ENCODE data around the gene JARID2.
A peak's percentile ranks its signal among the peaks of the same experiment; 100 is the strongest.

JARID2 gene

DNA sequence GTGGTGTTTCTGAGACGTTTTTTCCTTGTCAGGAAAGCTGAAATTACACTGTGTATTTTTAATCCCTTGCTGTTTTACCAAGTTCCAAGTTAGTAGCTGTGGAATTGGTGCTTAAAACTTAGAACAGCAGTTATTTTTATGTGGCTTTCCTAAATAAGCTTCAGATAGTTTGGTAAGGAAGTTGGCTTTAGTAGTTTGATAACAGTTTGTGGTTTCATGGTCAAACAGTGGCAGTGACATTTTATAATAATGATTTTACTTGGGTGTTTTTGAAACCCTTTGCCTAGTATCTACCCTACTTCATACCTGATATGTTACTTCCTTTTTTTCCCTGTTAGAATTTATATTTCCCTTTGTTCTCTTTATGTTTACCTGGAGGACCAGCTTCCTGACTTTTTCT, 164.9 kb downstream of the JARID2 start:
- no peak overlapping the region for H4K8ac ChIP-seq (ENCODE audit: low read depth, low read length)
- H3K79me1 ChIP-seq (ENCODE audit: low read depth, low read length): peaks cover 7% of the 10 kb centered on the region
- H3K4me3 ChIP-seq (ENCODE audit: low read length in 2 of 2): no peak overlapping the region
- no peak overlapping the region for H3K27ac ChIP-seq (replicated peaks; ENCODE audit: low read length)
- H2AFZ ChIP-seq (ENCODE audit: low read length): no peak overlapping the region
- no peak overlapping the region for H3K4me2 ChIP-seq (ENCODE audit: insufficient read depth, low read length, poor library complexity, severe bottlenecking)
- WGBS, 2 donors (ENCODE audit: extremely low coverage in 2 of 2, insufficient read length in 2 of 2, insufficient replicate concordance in 1 of 2): no CpG with 5 or more reads among the region's 1 CpG
- no peak overlapping the region for H2BK12ac ChIP-seq (ENCODE audit: low read length)
- no peak for DNase-seq (ENCODE audit: low spot score)
- no peak overlapping the region for H3K9ac ChIP-seq (ENCODE audit: low read depth, low read length, poor library complexity)
- H3K36me3 ChIP-seq (replicated peaks in 1 of 2; ENCODE audit: control insufficient read depth in 2 of 2, insufficient read depth in 2 of 2, low read length in 2 of 2): peaks cover 0 to 48% of the 10 kb centered on the region in 2 donors
- H3K4ac ChIP-seq (ENCODE audit: low read length): no peak overlapping the region
- no peak overlapping the region for H4K91ac ChIP-seq (ENCODE audit: low read depth, low read length, poor library complexity)
- H3K18ac ChIP-seq (ENCODE audit: low read length): no peak overlapping the region
- no peaks in the 10 kb centered on the region for H3K27me3 ChIP-seq (ENCODE audit: control insufficient read depth in 3 of 3, insufficient read depth in 3 of 3, low read depth in 1 of 3, low read length in 3 of 3)
- H3K9me3 ChIP-seq (replicated peaks in 1 of 2; ENCODE audit: control insufficient read depth in 2 of 2, insufficient read depth in 1 of 2, low read depth in 1 of 2, low read length in 2 of 2): peaks cover 0 to 11% of the 10 kb centered on the region in 2 donors
- H2BK120ac ChIP-seq (ENCODE audit: low read depth, low read length): no peak overlapping the region
- no peak overlapping the region for H2AK5ac ChIP-seq (ENCODE audit: low read depth, low read length)
- H2BK15ac ChIP-seq (ENCODE audit: low read length): no peak overlapping the region
- H3K14ac ChIP-seq (ENCODE audit: low read length): no peak overlapping the region
- peaks cover 12 to 18% of the 10 kb centered on the region in 2 donors for H3K4me1 ChIP-seq (ENCODE audit: control insufficient read depth in 2 of 2, insufficient read depth in 1 of 2, low read depth in 1 of 2, low read length in 2 of 2)
- no peak overlapping the region for H2BK5ac ChIP-seq (ENCODE audit: low read length)
- no peak overlapping the region for H3K23ac ChIP-seq (ENCODE audit: low read depth, low read length, poor library complexity)

DNA sequence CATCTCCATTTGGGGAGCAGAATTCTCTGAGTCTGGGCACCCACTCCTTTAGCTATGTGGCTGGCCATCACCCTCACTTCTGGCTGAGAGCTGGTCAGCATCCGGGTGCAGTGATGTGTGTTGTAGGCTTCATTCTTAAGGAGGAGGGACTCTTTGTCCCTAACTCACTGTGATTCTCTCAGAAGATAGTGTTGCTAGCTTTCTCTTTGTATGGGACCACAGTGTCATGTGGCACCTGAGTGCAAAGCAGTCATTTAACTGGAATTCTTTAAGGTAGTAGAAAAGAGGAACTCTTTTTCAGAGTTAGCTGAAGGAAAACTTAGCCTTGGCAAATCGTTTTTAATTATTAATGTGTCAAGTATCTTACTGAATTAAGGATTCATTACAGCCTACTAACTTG, 165.9 kb downstream of the JARID2 start:
- Histone ChIP-seq H3K23ac (ENCODE audit: low read depth, low read length, poor library complexity) (no peak overlapping the region), H2AK5ac (ENCODE audit: low read depth, low read length) (no peak overlapping the region), H3K9ac (ENCODE audit: low read depth, low read length, poor library complexity) (no peak overlapping the region), H3K4me2 (ENCODE audit: insufficient read depth, low read length, poor library complexity, severe bottlenecking) (no peak overlapping the region), H4K8ac (ENCODE audit: low read depth, low read length) (no peak overlapping the region), H2AFZ (ENCODE audit: low read length) (no peak overlapping the region), H3K9me3 (replicated peaks in 1 of 2; ENCODE audit: control insufficient read depth in 2 of 2, insufficient read depth in 1 of 2, low read depth in 1 of 2, low read length in 2 of 2) (peaks cover 0 to 13% of the 10 kb centered on the region in 2 donors), H3K4me1 (ENCODE audit: control insufficient read depth in 2 of 2, insufficient read depth in 1 of 2, low read depth in 1 of 2, low read length in 2 of 2) (peaks cover 6 to 18% of the 10 kb centered on the region in 2 donors), H2BK120ac (ENCODE audit: low read depth, low read length) (no peak overlapping the region), H2BK5ac (ENCODE audit: low read length) (no peak overlapping the region), H3K18ac (ENCODE audit: low read length) (peak overlapping the region; percentile 62), H3K14ac (ENCODE audit: low read length) (no peak overlapping the region), H2BK12ac (ENCODE audit: low read length) (no peak overlapping the region), H3K4me3 (ENCODE audit: low read length in 2 of 2) (no peak overlapping the region), H3K27me3 (ENCODE audit: control insufficient read depth in 3 of 3, insufficient read depth in 3 of 3, low read depth in 1 of 3, low read length in 3 of 3) (no peaks in the 10 kb centered on the region), H2BK15ac (ENCODE audit: low read length) (no peak overlapping the region), H3K27ac (replicated peaks; ENCODE audit: low read length) (no peak overlapping the region), H3K36me3 (replicated peaks in 1 of 2; ENCODE audit: control insufficient read depth in 2 of 2, insufficient read depth in 2 of 2, low read length in 2 of 2) (peaks cover 0 to 51% of the 10 kb centered on the region in 2 donors), H4K91ac (ENCODE audit: low read depth, low read length, poor library complexity) (no peak overlapping the region), H3K79me1 (ENCODE audit: low read depth, low read length) (peaks cover 6% of the 10 kb centered on the region), H3K4ac (ENCODE audit: low read length) (no peak overlapping the region)
- WGBS, 2 donors (ENCODE audit: extremely low coverage in 2 of 2, insufficient read length in 2 of 2, insufficient replicate concordance in 1 of 2): no CpG with 5 or more reads among the region's 2 CpGs
- DNase-seq (ENCODE audit: low spot score): no peak

DNA sequence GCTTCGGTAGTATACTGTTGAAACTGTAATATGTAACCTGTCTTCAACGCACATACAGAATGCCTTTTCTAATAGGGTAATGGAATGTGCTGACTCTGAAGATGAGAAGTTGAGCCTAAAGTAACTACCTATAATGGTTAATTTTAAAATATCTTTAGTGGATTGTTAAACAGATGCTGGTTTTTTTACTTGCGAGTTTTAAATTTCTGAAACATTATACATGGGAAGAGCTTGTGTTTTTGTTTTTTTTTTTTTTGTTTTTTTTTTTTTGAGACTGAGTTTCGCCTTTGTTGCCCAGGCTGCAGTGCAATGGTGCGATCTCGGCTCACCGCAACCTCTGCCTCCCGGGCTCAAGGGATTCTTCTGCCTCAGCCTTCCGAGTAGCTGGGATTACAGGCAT, 166.9 kb downstream of the JARID2 start:
- peaks cover 0 to 61% of the 10 kb centered on the region in 2 donors for H3K36me3 ChIP-seq (replicated peaks in 1 of 2; ENCODE audit: control insufficient read depth in 2 of 2, insufficient read depth in 2 of 2, low read length in 2 of 2)
- no peak overlapping the region for H2AFZ ChIP-seq (ENCODE audit: low read length)
- no peak overlapping the region for H4K91ac ChIP-seq (ENCODE audit: low read depth, low read length, poor library complexity)
- H3K18ac ChIP-seq (ENCODE audit: low read length): no peak overlapping the region
- peaks cover 6 to 16% of the 10 kb centered on the region in 2 donors for H3K4me1 ChIP-seq (ENCODE audit: control insufficient read depth in 2 of 2, insufficient read depth in 1 of 2, low read depth in 1 of 2, low read length in 2 of 2)
- H2BK120ac ChIP-seq (ENCODE audit: low read depth, low read length): no peak overlapping the region
- H3K14ac ChIP-seq (ENCODE audit: low read length): no peak overlapping the region
- H3K27ac ChIP-seq (replicated peaks; ENCODE audit: low read length): no peak overlapping the region
- no peak overlapping the region for H3K4me2 ChIP-seq (ENCODE audit: insufficient read depth, low read length, poor library complexity, severe bottlenecking)
- H2BK15ac ChIP-seq (ENCODE audit: low read length): no peak overlapping the region
- peaks cover 2% of the 10 kb centered on the region for H3K79me1 ChIP-seq (ENCODE audit: low read depth, low read length)
- DNase-seq (ENCODE audit: low spot score): no peak
- H3K23ac ChIP-seq (ENCODE audit: low read depth, low read length, poor library complexity): no peak overlapping the region
- no peak overlapping the region for H2BK12ac ChIP-seq (ENCODE audit: low read length)
- H3K4ac ChIP-seq (ENCODE audit: low read length): no peak overlapping the region
- H3K9me3 ChIP-seq (replicated peaks in 1 of 2; ENCODE audit: control insufficient read depth in 2 of 2, insufficient read depth in 1 of 2, low read depth in 1 of 2, low read length in 2 of 2): peaks cover 4 to 22% of the 10 kb centered on the region in 2 donors
- no peak overlapping the region for H4K8ac ChIP-seq (ENCODE audit: low read depth, low read length)
- H3K4me3 ChIP-seq (ENCODE audit: low read length in 2 of 2): no peak overlapping the region
- no peak overlapping the region for H2AK5ac ChIP-seq (ENCODE audit: low read depth, low read length)
- H3K9ac ChIP-seq (ENCODE audit: low read depth, low read length, poor library complexity): no peak overlapping the region
- H2BK5ac ChIP-seq (ENCODE audit: low read length): no peak overlapping the region
- H3K27me3 ChIP-seq (ENCODE audit: control insufficient read depth in 3 of 3, insufficient read depth in 3 of 3, low read depth in 1 of 3, low read length in 3 of 3): no peaks in the 10 kb centered on the region
- no CpG with 5 or more reads among the region's 9 CpGs for WGBS, 2 donors (ENCODE audit: extremely low coverage in 2 of 2, insufficient read length in 2 of 2, insufficient replicate concordance in 1 of 2)

DNA sequence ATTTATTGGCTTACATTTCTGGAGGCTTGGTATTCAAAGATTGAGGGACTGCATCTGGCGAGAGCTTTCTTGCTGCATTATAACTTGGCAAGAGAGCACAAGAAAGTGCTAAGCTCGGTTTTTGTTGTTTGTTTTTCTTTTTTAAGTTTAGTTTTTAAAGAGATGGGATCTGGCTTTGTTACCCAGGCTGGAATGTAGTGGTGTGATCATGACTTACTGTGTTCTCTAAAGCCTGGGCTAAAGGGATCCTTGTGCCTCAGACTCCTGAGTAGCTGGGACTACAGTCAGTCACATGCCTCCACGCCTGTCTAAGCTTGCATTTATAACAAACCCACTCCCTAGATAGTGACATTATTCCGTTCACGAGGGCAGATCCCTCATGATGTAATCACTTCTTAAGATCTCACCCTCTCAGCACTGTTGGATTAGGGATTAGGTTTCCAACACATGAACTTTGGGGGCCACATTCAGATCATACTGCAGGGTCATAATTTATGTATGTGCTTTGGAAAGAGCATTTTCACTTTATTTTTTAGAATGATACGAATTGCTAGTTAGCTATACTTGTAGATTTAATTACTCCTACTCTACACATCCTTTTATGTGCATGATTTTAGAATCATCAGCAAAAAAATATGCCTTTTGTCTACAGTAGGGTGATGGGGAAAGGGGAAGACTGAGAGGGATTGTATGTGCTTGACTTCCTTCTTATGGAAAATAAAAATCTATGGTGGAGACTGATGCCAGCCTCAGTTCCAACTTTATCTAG, 167.8 kb downstream of the JARID2 start:
- peaks cover 0 to 63% of the 10 kb centered on the region in 2 donors for H3K36me3 ChIP-seq (replicated peaks in 1 of 2; ENCODE audit: control insufficient read depth in 2 of 2, insufficient read depth in 2 of 2, low read length in 2 of 2)
- DNase-seq (ENCODE audit: low spot score): no peak
- no peak overlapping the region for H3K23ac ChIP-seq (ENCODE audit: low read depth, low read length, poor library complexity)
- H3K14ac ChIP-seq (ENCODE audit: low read length): no peak overlapping the region
- H2BK120ac ChIP-seq (ENCODE audit: low read depth, low read length): no peak overlapping the region
- no peak overlapping the region for H4K8ac ChIP-seq (ENCODE audit: low read depth, low read length)
- no peak overlapping the region for H2BK15ac ChIP-seq (ENCODE audit: low read length)
- H2AFZ ChIP-seq (ENCODE audit: low read length): no peak overlapping the region
- H3K4me2 ChIP-seq (ENCODE audit: insufficient read depth, low read length, poor library complexity, severe bottlenecking): no peak overlapping the region
- H3K4me3 ChIP-seq (ENCODE audit: low read length in 2 of 2): no peak overlapping the region
- H3K27ac ChIP-seq (replicated peaks; ENCODE audit: low read length): no peak overlapping the region
- H4K91ac ChIP-seq (ENCODE audit: low read depth, low read length, poor library complexity): no peak overlapping the region
- no peak overlapping the region for H3K18ac ChIP-seq (ENCODE audit: low read length)
- no peak overlapping the region for H3K9ac ChIP-seq (ENCODE audit: low read depth, low read length, poor library complexity)
- no peak overlapping the region for H2BK12ac ChIP-seq (ENCODE audit: low read length)
- no peaks in the 10 kb centered on the region for H3K27me3 ChIP-seq (ENCODE audit: control insufficient read depth in 3 of 3, insufficient read depth in 3 of 3, low read depth in 1 of 3, low read length in 3 of 3)
- peaks cover 6 to 16% of the 10 kb centered on the region in 2 donors for H3K4me1 ChIP-seq (ENCODE audit: control insufficient read depth in 2 of 2, insufficient read depth in 1 of 2, low read depth in 1 of 2, low read length in 2 of 2)
- H2AK5ac ChIP-seq (ENCODE audit: low read depth, low read length): no peak overlapping the region
- H3K4ac ChIP-seq (ENCODE audit: low read length): no peak overlapping the region
- H3K79me1 ChIP-seq (ENCODE audit: low read depth, low read length): peaks cover 2% of the 10 kb centered on the region
- peaks cover 6 to 30% of the 10 kb centered on the region in 2 donors for H3K9me3 ChIP-seq (replicated peaks in 1 of 2; ENCODE audit: control insufficient read depth in 2 of 2, insufficient read depth in 1 of 2, low read depth in 1 of 2, low read length in 2 of 2)
- H2BK5ac ChIP-seq (ENCODE audit: low read length): no peak overlapping the region
- no CpG with 5 or more reads among the region's 6 CpGs for WGBS, 2 donors (ENCODE audit: extremely low coverage in 2 of 2, insufficient read length in 2 of 2, insufficient replicate concordance in 1 of 2)

All from neuronal stem cell (in vitro differentiated cells).